ENCODE measurements around the gene CHKB.

DNA sequence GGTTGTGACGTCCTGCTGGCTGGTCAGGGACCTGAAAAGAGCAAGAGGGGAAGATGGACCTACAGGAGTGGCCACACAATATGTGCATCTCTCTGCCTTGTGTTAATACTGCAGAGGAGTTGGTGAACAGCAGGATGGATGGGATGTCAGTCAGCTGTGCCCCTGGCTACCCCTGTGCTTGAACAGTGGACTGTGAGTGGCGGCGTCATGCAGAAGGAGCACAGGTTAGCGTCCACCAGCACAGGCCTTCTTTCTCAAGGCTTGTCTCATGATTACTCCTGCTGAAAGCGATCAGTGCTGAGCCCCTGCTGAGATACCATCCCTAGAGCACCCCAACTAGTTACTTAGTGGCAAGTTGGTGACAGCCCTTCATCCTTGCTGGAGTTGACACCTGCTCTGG lies 3.8 kb upstream of the CHKB start:
- TF ChIP-seq, protein P1, sequence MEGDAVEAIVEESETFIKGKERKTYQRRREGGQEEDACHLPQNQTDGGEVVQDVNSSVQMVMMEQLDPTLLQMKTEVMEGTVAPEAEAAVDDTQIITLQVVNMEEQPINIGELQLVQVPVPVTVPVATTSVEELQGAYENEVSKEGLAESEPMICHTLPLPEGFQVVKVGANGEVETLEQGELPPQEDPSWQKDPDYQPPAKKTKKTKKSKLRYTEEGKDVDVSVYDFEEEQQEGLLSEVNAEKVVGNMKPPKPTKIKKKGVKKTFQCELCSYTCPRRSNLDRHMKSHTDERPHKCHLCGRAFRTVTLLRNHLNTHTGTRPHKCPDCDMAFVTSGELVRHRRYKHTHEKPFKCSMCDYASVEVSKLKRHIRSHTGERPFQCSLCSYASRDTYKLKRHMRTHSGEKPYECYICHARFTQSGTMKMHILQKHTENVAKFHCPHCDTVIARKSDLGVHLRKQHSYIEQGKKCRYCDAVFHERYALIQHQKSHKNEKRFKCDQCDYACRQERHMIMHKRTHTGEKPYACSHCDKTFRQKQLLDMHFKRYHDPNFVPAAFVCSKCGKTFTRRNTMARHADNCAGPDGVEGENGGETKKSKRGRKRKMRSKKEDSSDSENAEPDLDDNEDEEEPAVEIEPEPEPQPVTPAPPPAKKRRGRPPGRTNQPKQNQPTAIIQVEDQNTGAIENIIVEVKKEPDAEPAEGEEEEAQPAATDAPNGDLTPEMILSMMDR (IDR thresholded peaks at IDR 0.05): no peak
- TF ChIP-seq POLR2A (IDR thresholded peaks at IDR 0.05): no peak

All from body of pancreas (tissue), 4 donors.